ENCODE data around the gene SV2A. TPM values are rescaled to one million over a fixed set of nuclear protein-coding genes. Genes with fewer than 3 reads are reported as not detected.

SV2A gene
- total and polyA plus RNA-seq, 2 donors from 2014 or later: 2.0 to 4.5 TPM

DNA sequence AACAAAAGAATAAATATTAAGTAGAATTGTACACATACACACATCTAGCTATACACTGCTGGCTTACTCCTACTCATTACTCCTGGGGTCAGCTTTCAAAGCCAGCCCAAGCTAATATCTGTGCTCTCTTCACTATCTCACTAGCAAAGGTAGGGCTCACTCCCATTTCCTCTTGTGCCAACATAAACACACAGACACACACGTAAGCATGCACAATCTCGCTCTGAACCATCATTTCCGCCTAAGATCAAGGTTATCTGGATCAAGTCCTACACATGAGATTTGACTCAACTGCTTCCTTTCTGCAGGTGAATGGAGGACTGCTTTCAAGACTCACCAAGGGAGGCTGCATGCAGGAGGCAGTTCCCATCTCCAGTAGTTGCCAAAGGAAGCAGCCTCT is 47.8 kb upstream of the SV2A start:
- no peak for DNase-seq
- no peaks in the 10 kb centered on the region for H3K4me1 ChIP-seq (ENCODE audit: control insufficient read depth in 2 of 3, insufficient read depth in 2 of 3, low read depth in 1 of 3, low read length in 3 of 3)
- no peak overlapping the region for H3K4me3 ChIP-seq (ENCODE audit: low read length in 3 of 3)
- H3K27me3 ChIP-seq (ENCODE audit: control insufficient read depth, insufficient read depth, low read length): no peaks in the 10 kb centered on the region
- no peak overlapping the region for H3K9ac ChIP-seq (ENCODE audit: low read length in 3 of 3)
- no peaks in the 10 kb centered on the region for H3K9me3 ChIP-seq (ENCODE audit: control insufficient read depth in 2 of 3, insufficient read depth in 1 of 3, low read length in 3 of 3)
- intact Hi-C loops (cut with DNase I): no loop called here
- H3K36me3 ChIP-seq (ENCODE audit: control insufficient read depth in 2 of 3, insufficient read depth in 3 of 3, low read length in 3 of 3): peaks cover 4 to 23% (median 20%) of the 10 kb centered on the region in 3 donors
- TF ChIP-seq, protein P1, sequence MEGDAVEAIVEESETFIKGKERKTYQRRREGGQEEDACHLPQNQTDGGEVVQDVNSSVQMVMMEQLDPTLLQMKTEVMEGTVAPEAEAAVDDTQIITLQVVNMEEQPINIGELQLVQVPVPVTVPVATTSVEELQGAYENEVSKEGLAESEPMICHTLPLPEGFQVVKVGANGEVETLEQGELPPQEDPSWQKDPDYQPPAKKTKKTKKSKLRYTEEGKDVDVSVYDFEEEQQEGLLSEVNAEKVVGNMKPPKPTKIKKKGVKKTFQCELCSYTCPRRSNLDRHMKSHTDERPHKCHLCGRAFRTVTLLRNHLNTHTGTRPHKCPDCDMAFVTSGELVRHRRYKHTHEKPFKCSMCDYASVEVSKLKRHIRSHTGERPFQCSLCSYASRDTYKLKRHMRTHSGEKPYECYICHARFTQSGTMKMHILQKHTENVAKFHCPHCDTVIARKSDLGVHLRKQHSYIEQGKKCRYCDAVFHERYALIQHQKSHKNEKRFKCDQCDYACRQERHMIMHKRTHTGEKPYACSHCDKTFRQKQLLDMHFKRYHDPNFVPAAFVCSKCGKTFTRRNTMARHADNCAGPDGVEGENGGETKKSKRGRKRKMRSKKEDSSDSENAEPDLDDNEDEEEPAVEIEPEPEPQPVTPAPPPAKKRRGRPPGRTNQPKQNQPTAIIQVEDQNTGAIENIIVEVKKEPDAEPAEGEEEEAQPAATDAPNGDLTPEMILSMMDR (IDR thresholded peaks at IDR 0.05; ENCODE audit: borderline replicate concordance, extremely low read depth, insufficient read depth): no peak
- H3K27ac ChIP-seq (ENCODE audit: low read depth in 2 of 2, low read length in 2 of 2): no peak overlapping the region
- no peak for FAIRE-seq

DNA sequence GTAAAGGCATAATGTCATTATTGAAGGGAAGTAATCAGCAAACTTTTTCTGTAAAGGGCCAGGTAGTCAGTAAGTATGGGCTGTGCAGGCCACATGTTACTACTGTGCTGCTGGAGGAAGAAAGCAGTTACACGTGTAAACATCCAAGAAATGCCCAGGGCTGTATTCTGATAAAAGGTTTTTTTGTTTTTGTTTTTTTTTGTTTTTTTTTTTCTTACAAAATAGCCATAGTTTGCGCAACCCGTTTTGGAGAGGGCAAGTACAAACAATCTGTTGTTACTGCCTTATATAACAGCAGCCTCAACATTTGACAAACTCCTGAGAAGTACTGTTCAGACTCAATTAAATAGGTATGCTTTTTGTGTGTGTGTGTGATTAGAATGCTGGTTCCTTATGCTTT is 45.7 kb upstream of the SV2A start:
- Histone ChIP-seq H3K4me1 (ENCODE audit: control insufficient read depth in 2 of 3, insufficient read depth in 2 of 3, low read depth in 1 of 3, low read length in 3 of 3) (no peaks in the 10 kb centered on the region), H3K9ac (ENCODE audit: low read length in 3 of 3) (no peak overlapping the region), H3K27ac (ENCODE audit: low read depth in 2 of 2, low read length in 2 of 2) (no peak overlapping the region), H3K27me3 (ENCODE audit: control insufficient read depth, insufficient read depth, low read length) (no peaks in the 10 kb centered on the region), H3K4me3 (ENCODE audit: low read length in 3 of 3) (no peak overlapping the region), H3K9me3 (ENCODE audit: control insufficient read depth in 2 of 3, insufficient read depth in 1 of 3, low read length in 3 of 3) (no peaks in the 10 kb centered on the region), H3K36me3 (ENCODE audit: control insufficient read depth in 2 of 3, insufficient read depth in 3 of 3, low read length in 3 of 3) (peaks cover 4 to 32% (median 24%) of the 10 kb centered on the region in 3 donors)
- intact Hi-C loops (cut with DNase I): loop anchor here (5.0 kb wide), 1 partner anchor 84 kb away; no protein-coding TSS in a partner anchor
- DNase-seq (no peak), FAIRE-seq (no peak)
- TF ChIP-seq, protein P1 (IDR thresholded peaks at IDR 0.05; ENCODE audit: borderline replicate concordance, extremely low read depth, insufficient read depth): no peak

DNA sequence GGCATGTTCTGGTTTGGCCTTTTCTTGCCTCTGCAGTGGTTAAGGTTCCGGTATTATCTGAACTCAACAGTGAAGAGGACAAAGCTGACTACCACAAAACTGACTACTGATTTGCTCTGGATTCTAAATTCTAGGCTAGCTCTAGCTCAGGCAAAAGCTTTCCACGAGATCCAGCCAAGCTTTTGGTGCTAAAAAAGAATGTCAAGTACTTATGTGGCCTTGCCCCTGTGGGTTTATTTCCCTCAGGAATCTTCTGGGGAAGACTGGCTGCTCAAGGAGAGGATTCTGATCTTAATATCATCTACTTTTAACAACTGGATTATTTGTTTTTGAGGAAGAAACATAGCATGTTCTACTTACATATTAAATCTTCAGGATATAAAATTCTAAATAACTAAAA is 45.1 kb upstream of the SV2A start:
- H3K36me3 ChIP-seq (ENCODE audit: control insufficient read depth in 2 of 3, insufficient read depth in 3 of 3, low read length in 3 of 3): peaks cover 6 to 32% (median 27%) of the 10 kb centered on the region in 3 donors

More for the DNA sequence above, 45.1 kb upstream of the SV2A start:
- Histone ChIP-seq H3K9me3 (ENCODE audit: control insufficient read depth in 2 of 3, insufficient read depth in 1 of 3, low read length in 3 of 3) (peaks cover 0 to 3% (median 0%) of the 10 kb centered on the region in 3 donors), H3K4me1 (ENCODE audit: control insufficient read depth in 2 of 3, insufficient read depth in 2 of 3, low read depth in 1 of 3, low read length in 3 of 3) (no peaks in the 10 kb centered on the region), H3K9ac (ENCODE audit: low read length in 3 of 3) (no peak overlapping the region), H3K27ac (ENCODE audit: low read depth in 2 of 2, low read length in 2 of 2) (no peak overlapping the region), H3K4me3 (ENCODE audit: low read length in 3 of 3) (no peak overlapping the region), H3K27me3 (ENCODE audit: control insufficient read depth, insufficient read depth, low read length) (no peaks in the 10 kb centered on the region)
- intact Hi-C loops (cut with DNase I): loop anchor here (5.0 kb wide), 1 partner anchor 85 kb away; no protein-coding TSS in a partner anchor
- TF ChIP-seq, protein P1 (IDR thresholded peaks at IDR 0.05; ENCODE audit: borderline replicate concordance, extremely low read depth, insufficient read depth): no peak
- DNase-seq (no peak), FAIRE-seq (no peak)
